PC-3 (cell line): Measurements from ENCODE around the gene DUOX2. TPM values are rescaled to one million over a fixed set of nuclear protein-coding genes. Genes with fewer than 3 reads are reported as not detected.

ENCODE experiments used
- ATAC-seq: fragments of 200-7000 bp; cut with Tn5 transposase; 2 replicates; pipeline ENCODE4 v1.9.1; 2020; ENCODE audit warnings: mild to moderate bottlenecking, moderate library complexity
- BruUV-seq: library from RNA; stranded (reverse); fragments of 400-500 nt; replicated peaks from 2 replicates; lab custom pipeline; 2021; lab: Mats Ljungman, UMichigan
- CTCF ChIA-PET: fragments of 300-600 bp; sonication (Branson Sonifier 250); formaldehyde crosslinking; loops from one replicate; lab custom pipeline; 2022; ENCODE audit warnings: antibody characterized with exemption; lab: Charles Lee
- POLR2A ChIA-PET: fragments of 300-600 bp; sonication (Branson Sonifier 250); formaldehyde crosslinking; loops from one replicate; lab custom pipeline; 2022; ENCODE audit warnings: antibody characterized with exemption; ENCODE audit not compliant: unreplicated experiment; lab: Charles Lee
- DNase-seq: peaks from one replicate; pipeline ENCODE4 v3.0.0-alpha.2; 2015
- H2AFZ ChIP-seq: fragments of 300-600 bp; sonication (generic); 2 replicates; pipeline ENCODE4 v1.6.0; 2016; ENCODE audit warnings: antibody characterized with exemption, low read length
- H3F3A ChIP-seq: fragments of 300-600 bp; sonication (generic); one replicate; pipeline ENCODE4 v1.6.0; 2017; ENCODE audit warnings: antibody characterized with exemption, low read length, control low read depth, mild to moderate bottlenecking; ENCODE audit not compliant: unreplicated experiment
- H3K27ac ChIP-seq: fragments of 300-600 bp; sonication (generic); 2 replicates; pipeline ENCODE4 v1.5.1; 2016; ENCODE audit warnings: mild to moderate bottlenecking, low read length
- H3K27me3 ChIP-seq: fragments of 300-600 bp; sonication (generic); 2 replicates; pipeline ENCODE4 v1.6.1; 2016; ENCODE audit warnings: low read length, mixed read lengths
- H3K36me3 ChIP-seq: fragments of 300-600 bp; sonication (generic); 2 replicates; pipeline ENCODE4 v1.6.1; 2016; ENCODE audit warnings: low read depth, mixed run types, low read length, mixed read lengths
- H3K4me1 ChIP-seq: fragments of 300-600 bp; sonication (generic); 2 replicates; pipeline ENCODE4 v1.5.1; 2016; ENCODE audit warnings: low read length; ENCODE audit not compliant: insufficient read depth
- H3K4me2 ChIP-seq: fragments of 300-600 bp; sonication (generic); 2 replicates; pipeline ENCODE4 v1.6.0; 2016; ENCODE audit warnings: low read length
- H3K4me3 ChIP-seq: fragments of 300-600 bp; sonication (generic); 2 replicates; pipeline ENCODE4 v1.5.1; 2016; ENCODE audit warnings: mild to moderate bottlenecking, low read length, mixed read lengths
- H3K79me2 ChIP-seq: fragments of 300-600 bp; sonication (generic); 2 replicates; pipeline ENCODE4 v1.6.1; 2017; ENCODE audit warnings: low read length, mixed read lengths
- H3K9ac ChIP-seq: fragments of 300-600 bp; sonication (generic); 2 replicates; pipeline ENCODE4 v1.6.0; 2016; ENCODE audit warnings: mild to moderate bottlenecking, low read length
- H3K9me2 ChIP-seq: fragments of 300-600 bp; sonication (generic); replicated peaks from 2 replicates; pipeline ENCODE4 v1.6.1; 2016; ENCODE audit warnings: mixed run types, low read length, mixed read lengths
- H3K9me3 ChIP-seq: fragments of 300-600 bp; sonication (generic); 2 replicates; pipeline ENCODE4 v1.6.1; 2016; ENCODE audit warnings: low read length, mixed read lengths
- H4K20me1 ChIP-seq: fragments of 300-600 bp; sonication (generic); 2 replicates; pipeline ENCODE4 v1.6.1; 2016; ENCODE audit warnings: low read length, mixed read lengths
- CTCF ChIP-seq: fragments of 300-600 bp; sonication (generic); conservative IDR thresholded peaks from 2 replicates; pipeline ENCODE4 v1.5.1; 2017; ENCODE audit warnings: antibody characterized with exemption, low read depth, mild to moderate bottlenecking, low read length
- EZH2 ChIP-seq: fragments of 300-600 bp; sonication (generic); IDR thresholded peaks from one replicate; pipeline ENCODE4 v1.6.1; 2017; ENCODE audit warnings: antibody characterized with exemption, mild to moderate bottlenecking, low read length; ENCODE audit not compliant: unreplicated experiment
- EZH2phosphoT487 ChIP-seq: fragments of 300-600 bp; sonication (generic); IDR thresholded peaks from 2 replicates; pipeline ENCODE4 v1.6.1; 2018; ENCODE audit warnings: mild to moderate bottlenecking, antibody characterized with exemption, low read length, borderline replicate concordance
- intact Hi-C: fragments of 100-400 bp; cut with micrococcal nuclease; formaldehyde crosslinking; loops from 2 replicates; pipeline ENCODE4 v1.9.0; 2023
- total RNA-seq: library from RNA; depleted of rRNA; stranded (reverse); fragments of >200 nt; gene quantifications from 2 replicates; pipeline ENCODE4 v1.2.3, GENCODE V29; 2014

DUOX2 gene
- total RNA-seq, 1 experiment from 2014 or later = not detected

- H3K9me3 ChIP-seq = no peaks in the 10 kb centered on the region
- H3K79me2 ChIP-seq = no peaks in the 10 kb centered on the region
- no peaks in the 10 kb centered on the region for H3F3A ChIP-seq
- no peak overlapping the region for H3K4me2 ChIP-seq
- H3K9me2 ChIP-seq = no peaks in the 10 kb centered on the region
- H4K20me1 ChIP-seq = no peaks in the 10 kb centered on the region
- intact Hi-C loops = no loop called here
- H3K27ac ChIP-seq = no peak overlapping the region
- H3K4me3 ChIP-seq = no peak overlapping the region
- CTCF ChIA-PET = no interaction called here
- BruUV-seq = no TSS peak
- no peaks in the 10 kb centered on the region for H3K36me3 ChIP-seq
- H3K4me1 ChIP-seq = no peaks in the 10 kb centered on the region
- no peak overlapping the region for H2AFZ ChIP-seq
- TF ChIP-seq CTCF = no peak
- TF ChIP-seq EZH2 = no peak
- no peak for TF ChIP-seq EZH2phosphoT487
- ATAC-seq = no peak
- no peaks in the 10 kb centered on the region for H3K27me3 ChIP-seq
- DNase-seq = no peak
- POLR2A ChIA-PET = no interaction called here
- no peak overlapping the region for H3K9ac ChIP-seq
These were observed 14.3 kb downstream of the DUOX2 start for GRCh38 chr15:45099549-45100165.

GRCh38 chr15:45097466-45097865 is 16.5 kb downstream of the DUOX2 start:
- H2AFZ ChIP-seq = no peak overlapping the region
- no peaks in the 10 kb centered on the region for H3K4me1 ChIP-seq
- H3K9ac ChIP-seq = no peak overlapping the region
- intact Hi-C loops = no loop called here
- no peaks in the 10 kb centered on the region for H4K20me1 ChIP-seq
- no TSS peak for BruUV-seq
- H3F3A ChIP-seq = no peaks in the 10 kb centered on the region
- DNase-seq = no peak
- H3K79me2 ChIP-seq = no peaks in the 10 kb centered on the region
- H3K4me3 ChIP-seq = no peak overlapping the region
- ATAC-seq = no peak
- ChIA-PET POLR2A (no interaction called here), CTCF (no interaction called here)
- H3K27ac ChIP-seq = no peak overlapping the region
- no peaks in the 10 kb centered on the region for H3K9me2 ChIP-seq
- no peak overlapping the region for H3K4me2 ChIP-seq
- H3K9me3 ChIP-seq = no peaks in the 10 kb centered on the region
- H3K27me3 ChIP-seq = 0 out of 2 replicates have a peak, but pooled peaks cover 7% of the 10 kb centered on the region
- no peaks in the 10 kb centered on the region for H3K36me3 ChIP-seq
- no peak for TF ChIP-seq CTCF
- no peak for TF ChIP-seq EZH2
- TF ChIP-seq EZH2phosphoT487 = no peak

- Histone ChIP-seq H3K79me2 (no peaks in the 10 kb centered on the region), H2AFZ (no peak overlapping the region), H4K20me1 (no peaks in the 10 kb centered on the region), H3K9me3 (no peaks in the 10 kb centered on the region), H3K4me3 (no peak overlapping the region), H3F3A (no peaks in the 10 kb centered on the region), H3K9ac (no peak overlapping the region), H3K27ac (no peak overlapping the region), H3K27me3 (0 out of 2 replicates have a peak, but pooled peaks cover 11% of the 10 kb centered on the region), H3K4me2 (no peak overlapping the region), H3K4me1 (no peaks in the 10 kb centered on the region), H3K9me2 (no peaks in the 10 kb centered on the region), H3K36me3 (no peaks in the 10 kb centered on the region)
- BruUV-seq = no TSS peak
- ATAC-seq (no peak), DNase-seq (no peak)
- intact Hi-C loops = no loop called here
- ChIA-PET CTCF (no interaction called here), POLR2A (no interaction called here)
- TF ChIP-seq EZH2phosphoT487 (no peak), CTCF (no peak)
These were observed 18.3 kb downstream of the DUOX2 start for GRCh38 chr15:45095661-45096060.
